Pancreas (tissue), 10 donors: ENCODE data around the gene WIF1. TPM values are rescaled to one million over a fixed set of nuclear protein-coding genes. Genes with fewer than 3 reads are reported as not detected.

Source experiments
- ATAC-seq, 4 donors: fragments of 200-7000 bp; cut with Tn5 transposase; one replicate each; pipeline versions ENCODE4 v1.8.0 to v1.9.1; 2020; ENCODE audit warnings: mild to moderate bottlenecking in 4 of 4, moderate library complexity in 4 of 4
- DNase-seq, 6 donors: peaks; one replicate each; pipeline ENCODE4 v3.0.0-alpha.2; 2020
- FAIRE-seq: peaks from 2 replicates; lab custom pipeline; 2012; peaks lifted over from hg19 to GRCh38; lab: Jason Lieb, UNC
- H3K27ac ChIP-seq, 4 donors: fragments of 200-600 bp; sonication (generic); 1 replicate in 3 of 4; 2 replicates in 1 of 4; pipeline versions ENCODE4 v1.5.0 to v1.8.0; 2020
- H3K27me3 ChIP-seq, 4 donors: fragments of 200-600 bp; one replicate each; pipeline ENCODE4 v1.8.0; 2021
- H3K36me3 ChIP-seq, 3 donors: fragments of 200-600 bp; sonication (generic) in 1 of 3; one replicate each; pipeline versions ENCODE4 v1.5.0 to v1.8.0; 2020 to 2021
- H3K4me1 ChIP-seq, 3 donors: fragments of 200-600 bp; one replicate each; pipeline ENCODE4 v1.8.0; 2021
- H3K4me3 ChIP-seq, 4 donors: fragments of 200-600 bp; sonication (generic) in 2 of 4; one replicate each; pipeline versions ENCODE4 v1.5.0 to v1.8.0; 2020 to 2021
- H3K9me3 ChIP-seq, 4 donors: fragments of 200-600 bp; one replicate each; pipeline ENCODE4 v1.8.0; 2021
- WGBS, 2 donors: extraction: QIAGEN DNeasy Blood & Tissue Kit; methylation state at CpG; one replicate each; pipeline ENCODE4 v1.1.7; 2013; 5-methylcytosine and 5-hydroxymethylcytosine counted together
- intact Hi-C, 3 donors: fragments of 100-400 bp; cut with DNase I; formaldehyde crosslinking; loops; one replicate each; pipeline versions ENCODE4 v1.11.1 to v1.14.2; 2022
- polyA plus RNA-seq, 2 donors: library from polyadenylated mRNA; stranded (reverse); fragments of 200-250 nt; gene quantifications; one replicate each; pipeline ENCODE4 v1.2.3, GENCODE V29; 2013
- total RNA-seq, 6 donors: library from RNA; stranded (reverse); fragmentation: NEBNext Ultra II Directional in 4 of 6; extraction: Animal tissue kit (Norgen Biotek cat#: 25700) in 4 of 6; gene quantifications; one replicate each; pipeline versions ENCODE4 v1.2.1 to v1.2.4, GENCODE V29; 2021 to 2023
- TF ChIP-seq, protein P1 (sequence below), 4 donors: fragments of 200-600 bp; sonication (generic) in 3 of 4; IDR thresholded peaks; one replicate each; pipeline versions ENCODE4 v1.5.0 to v1.8.0; 2021; ENCODE audit warnings: antibody characterized with exemption in 4 of 4
- donor health status: healthy with polysubstance abuse.
- donor health status: DM: no; HTN: no; CAD: no; lungs with moderate emphysema.
- donor health status: DM: no; HTN: no; CAD: no.
- donor health status: control.
- donor health status: control.
- donor health status: Bipolar disorder and iron deficiency.
- donor health status: DM: yes; HTN: yes; CAD: no.
- donor health status: DM: no; HTN: no; CAD: no.
- donor health status: DM: no; HTN: no; CAD: no.
- donor health status: DM: yes; HTN: yes; CAD: no.

WIF1 gene
- total and polyA plus RNA-seq, 8 donors, result 0.08 to 0.69 (median 0.46) TPM; not detected in 3

DNA sequence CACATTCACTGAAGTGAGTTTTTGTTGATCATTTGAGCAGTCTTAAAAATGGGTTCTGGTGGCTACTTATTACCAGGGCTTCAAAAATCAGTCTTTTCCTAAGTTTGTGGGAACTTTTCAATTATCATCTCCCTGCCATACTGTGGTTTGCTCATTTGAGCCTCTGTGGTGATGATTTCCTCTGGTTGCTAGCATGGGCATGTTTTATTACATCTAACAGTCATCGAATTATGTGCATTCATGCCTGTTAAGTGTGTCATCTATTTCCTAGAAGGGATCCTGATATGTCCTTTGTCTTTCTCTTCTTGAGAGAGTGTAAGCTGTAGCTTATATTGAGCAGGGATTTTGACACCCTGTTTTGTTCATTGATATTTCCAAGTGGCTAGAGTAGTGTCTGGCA is 116.8 kb downstream of the WIF1 start:
- Histone ChIP-seq H3K27ac (no peak overlapping the region), H3K36me3 (no peaks in the 10 kb centered on the region), H3K4me3 (no peak overlapping the region), H3K9me3 (no peaks in the 10 kb centered on the region), H3K4me1 (peaks cover 0 to 3% (median 0%) of the 10 kb centered on the region in 3 donors), H3K27me3 (no peaks in the 10 kb centered on the region)
- TF ChIP-seq, protein P1, sequence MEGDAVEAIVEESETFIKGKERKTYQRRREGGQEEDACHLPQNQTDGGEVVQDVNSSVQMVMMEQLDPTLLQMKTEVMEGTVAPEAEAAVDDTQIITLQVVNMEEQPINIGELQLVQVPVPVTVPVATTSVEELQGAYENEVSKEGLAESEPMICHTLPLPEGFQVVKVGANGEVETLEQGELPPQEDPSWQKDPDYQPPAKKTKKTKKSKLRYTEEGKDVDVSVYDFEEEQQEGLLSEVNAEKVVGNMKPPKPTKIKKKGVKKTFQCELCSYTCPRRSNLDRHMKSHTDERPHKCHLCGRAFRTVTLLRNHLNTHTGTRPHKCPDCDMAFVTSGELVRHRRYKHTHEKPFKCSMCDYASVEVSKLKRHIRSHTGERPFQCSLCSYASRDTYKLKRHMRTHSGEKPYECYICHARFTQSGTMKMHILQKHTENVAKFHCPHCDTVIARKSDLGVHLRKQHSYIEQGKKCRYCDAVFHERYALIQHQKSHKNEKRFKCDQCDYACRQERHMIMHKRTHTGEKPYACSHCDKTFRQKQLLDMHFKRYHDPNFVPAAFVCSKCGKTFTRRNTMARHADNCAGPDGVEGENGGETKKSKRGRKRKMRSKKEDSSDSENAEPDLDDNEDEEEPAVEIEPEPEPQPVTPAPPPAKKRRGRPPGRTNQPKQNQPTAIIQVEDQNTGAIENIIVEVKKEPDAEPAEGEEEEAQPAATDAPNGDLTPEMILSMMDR (IDR thresholded peaks at IDR 0.05), result no peak
- ATAC-seq (no peak), FAIRE-seq (no peak), DNase-seq (no peak)
- 81 to 82% methylated on average over 1 of the region's 1 CpG for WGBS, 2 donors
- intact Hi-C loops, result no loop called here

Other genes starting within 250 kb of the WIF1 start
- gene LEMD3, start 48.3 kb upstream of the WIF1 start, total RNA-seq, result 10 to 100 TPM; 11.5 to 21.2 (median 13.7) TPM
- 10 to 100 TPM in 1 of 2 donors, 1 to 10 TPM in 1; 5.5 to 10.2 TPM for gene LEMD3, start 48.3 kb upstream of the WIF1 start, polyA plus RNA-seq
- 10 to 100 TPM in 2 of 6 donors, 1 to 10 TPM in 4; 3.2 to 11.8 (median 4.0) TPM for gene MSRB3, start 157.4 kb upstream of the WIF1 start, total RNA-seq
- gene MSRB3, start 157.4 kb upstream of the WIF1 start, polyA plus RNA-seq, result 1 to 10 TPM; 3.6 to 3.9 TPM